Measurements from ENCODE around the gene ZNHIT3.

Gene ZNHIT3

DNA sequence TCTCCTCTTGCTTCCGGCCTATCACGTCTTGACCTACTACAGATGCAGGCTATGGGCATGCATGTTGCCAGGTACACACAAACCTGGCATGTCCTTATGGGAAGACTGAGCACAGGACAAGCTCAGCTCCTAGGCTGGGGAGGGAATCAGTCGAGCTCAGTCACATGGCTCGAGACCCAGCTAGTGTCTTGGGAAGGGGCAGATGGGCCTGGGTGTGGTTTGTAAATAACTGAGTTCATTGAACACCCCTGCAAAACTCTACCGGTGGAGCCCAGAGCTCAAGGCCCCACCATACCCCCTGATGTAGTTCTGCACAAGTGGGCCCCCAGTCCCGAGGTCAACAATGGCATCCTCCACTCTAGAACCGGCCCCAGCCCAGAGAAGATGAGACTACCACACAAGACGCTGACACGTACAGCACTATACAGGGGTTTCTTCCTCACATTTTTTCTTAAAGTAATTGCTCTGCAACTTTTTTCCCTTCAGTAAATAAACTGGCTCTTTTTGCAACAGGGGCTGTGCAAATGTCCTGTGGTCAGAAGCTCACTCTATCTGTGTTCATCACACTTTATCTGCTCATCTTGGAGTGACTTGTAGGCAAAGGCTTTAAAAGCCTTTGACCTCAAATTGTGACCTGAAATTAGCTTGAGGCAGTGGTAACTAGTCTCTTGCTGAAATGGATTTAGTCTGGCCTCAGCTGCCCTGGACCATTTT, 22.9 kb downstream of the ZNHIT3 start:
- DNase-seq (ENCODE audit: low read depth in 1 of 2, low spot score in 1 of 2), result no peak

GRCh38 chr17:36510636-36511035, 24.2 kb downstream of the ZNHIT3 start:
- no peak for DNase-seq (ENCODE audit: low read depth in 1 of 2, low spot score in 1 of 2)

DNA sequence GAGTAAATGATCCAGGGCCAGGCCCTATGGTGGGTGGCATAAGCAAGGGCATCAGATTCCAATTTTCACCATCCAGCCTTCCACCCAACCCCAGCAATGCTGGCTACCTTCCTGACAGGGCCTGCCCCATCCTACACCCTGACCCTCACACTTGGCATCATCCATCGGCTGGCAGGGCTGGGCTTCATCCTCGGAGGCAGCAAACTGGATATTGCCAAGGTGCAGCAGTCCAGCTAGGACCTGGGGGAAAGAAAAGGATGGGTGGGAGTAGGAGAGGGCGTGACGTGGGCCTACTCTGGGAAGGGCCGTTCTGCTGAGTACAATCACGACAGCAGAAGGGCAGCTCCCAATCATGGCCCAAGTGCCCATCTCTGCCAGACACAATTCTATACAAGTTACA, 24.7 kb downstream of the ZNHIT3 start:
- no peak for DNase-seq (ENCODE audit: low read depth in 1 of 2, low spot score in 1 of 2)

GRCh38 chr17:36512641-36513040, 26.2 kb downstream of the ZNHIT3 start:
- DNase-seq (ENCODE audit: low read depth in 1 of 2, low spot score in 1 of 2), result no peak

DNA sequence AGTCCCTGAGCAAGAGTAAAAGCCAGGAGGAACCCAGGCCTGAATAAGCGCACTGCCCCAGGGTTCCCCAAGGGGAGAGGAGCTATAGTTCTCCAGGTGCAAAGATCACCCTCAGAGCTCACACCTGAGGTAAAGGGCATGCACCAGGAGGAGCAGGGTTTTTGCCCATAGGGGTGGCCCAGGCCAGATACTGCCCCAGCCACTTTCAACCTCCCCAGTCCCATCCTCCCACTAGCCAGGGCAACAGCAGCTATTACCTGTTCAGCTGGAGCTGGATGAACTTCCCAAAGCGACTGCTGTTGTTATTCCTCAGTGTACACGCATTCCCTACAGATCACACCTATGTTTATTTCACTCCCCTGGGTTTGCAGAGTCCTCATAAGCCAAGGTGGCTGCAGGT, 28.4 kb downstream of the ZNHIT3 start:
- DNase-seq (ENCODE audit: low read depth in 1 of 2, low spot score in 1 of 2), result no peak

DNA sequence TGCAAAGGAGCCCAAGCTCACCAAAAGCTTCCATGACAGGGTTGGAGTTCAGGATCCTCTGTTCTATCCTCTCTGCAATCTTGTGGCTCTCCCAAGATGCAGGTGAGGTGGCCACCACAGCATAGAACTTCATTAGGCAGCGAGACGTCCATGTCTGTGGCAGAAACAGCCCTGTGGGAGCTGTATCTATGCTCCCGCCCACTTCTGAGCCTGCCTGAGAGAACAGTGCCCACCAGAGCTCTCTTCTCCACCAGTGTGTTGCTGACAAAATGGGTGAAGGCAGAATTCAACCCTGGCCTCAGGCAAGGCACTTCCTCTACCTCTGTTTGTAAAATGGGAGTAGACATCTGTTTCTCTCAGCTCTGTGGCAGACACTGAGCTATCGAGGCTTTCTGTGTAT, 29.4 kb downstream of the ZNHIT3 start:
- no peak for DNase-seq (ENCODE audit: low read depth in 1 of 2, low spot score in 1 of 2)

- no peak for DNase-seq (ENCODE audit: low read depth in 1 of 2, low spot score in 1 of 2)
Measured at GRCh38 chr17:36523113-36523512, 36.6 kb downstream of the ZNHIT3 start.

- DNase-seq (ENCODE audit: low read depth in 1 of 2, low spot score in 1 of 2), result no peak
Measured at GRCh38 chr17:36524428-36524876, 38.0 kb downstream of the ZNHIT3 start.

DNA sequence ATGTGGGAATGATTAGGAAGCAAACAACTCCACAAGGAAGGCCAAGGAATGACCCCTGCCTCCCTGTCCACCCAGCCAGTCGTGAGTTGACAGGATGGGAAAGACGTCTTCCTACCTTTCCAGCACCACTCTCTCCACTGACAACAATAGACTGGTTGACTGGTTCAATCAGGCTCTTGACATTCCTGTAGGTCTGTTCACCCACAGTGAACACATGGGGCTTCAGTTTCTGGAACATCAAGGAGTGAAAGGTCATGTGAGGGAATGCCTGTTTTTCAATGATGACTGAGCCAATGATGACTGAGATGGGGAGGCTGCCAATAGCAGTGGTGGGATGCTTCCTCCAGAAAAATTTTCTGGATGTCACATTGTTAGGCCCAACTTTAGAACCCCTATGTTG, 38.6 kb downstream of the ZNHIT3 start:
- no peak for DNase-seq (ENCODE audit: low read depth in 1 of 2, low spot score in 1 of 2)

GRCh38 chr17:36525888-36526287, 39.4 kb downstream of the ZNHIT3 start:
- DNase-seq (ENCODE audit: low read depth in 1 of 2, low spot score in 1 of 2), result no peak

- DNase-seq (ENCODE audit: low read depth in 1 of 2, low spot score in 1 of 2), result no peak
Measured at GRCh38 chr17:36527621-36528250, 41.3 kb downstream of the ZNHIT3 start.

GRCh38 chr17:36529121-36529520, 42.6 kb downstream of the ZNHIT3 start:
- no peak for DNase-seq (ENCODE audit: low read depth in 1 of 2, low spot score in 1 of 2)

GRCh38 chr17:36532435-36532975, 46.0 kb downstream of the ZNHIT3 start:
- DNase-seq (ENCODE audit: low read depth in 1 of 2, low spot score in 1 of 2), result no peak

GRCh38 chr17:36533935-36534839, 47.7 kb downstream of the ZNHIT3 start:
- peak; percentile 25 to 30 for DNase-seq (ENCODE audit: low read depth in 1 of 2, low spot score in 1 of 2)

GRCh38 chr17:36534840-36535668, 48.6 kb downstream of the ZNHIT3 start, which contains the start of the genes MYO19 and PIGW:
Gene MYO19 (minus strand): TSS chr17:36534868. CDS start chr17:36532538, 2,330 bp downstream.
Gene PIGW (plus strand): TSS chr17:36534987. CDS start chr17:36537102, 2,115 bp downstream.
- DNase-seq (ENCODE audit: low read depth in 1 of 2, low spot score in 1 of 2), result peak; percentile 69 to 83

DNA sequence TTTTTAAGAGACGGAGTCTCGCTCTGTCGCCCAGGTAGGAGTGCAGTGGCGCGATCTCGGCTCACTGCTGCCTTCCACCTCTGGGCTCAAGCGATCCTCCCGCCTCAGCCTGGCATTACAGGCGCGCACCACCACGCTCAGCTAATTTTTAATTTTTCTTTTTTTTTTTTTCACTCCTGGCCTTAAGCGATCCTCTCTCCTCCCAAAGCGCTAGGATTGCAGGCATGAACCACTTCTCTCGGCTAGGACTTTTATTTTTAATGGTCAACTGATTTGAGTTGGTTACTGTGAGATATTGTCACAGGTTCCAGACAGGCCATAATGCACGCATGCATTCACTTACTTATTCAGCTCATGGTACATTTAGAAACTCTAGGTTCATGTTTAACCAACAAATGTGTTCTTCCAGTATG, 49.2 kb downstream of the ZNHIT3 start:
- DNase-seq (ENCODE audit: low read depth in 1 of 2, low spot score in 1 of 2), result no peak

- no peak for DNase-seq (ENCODE audit: low read depth in 1 of 2, low spot score in 1 of 2)
Measured at GRCh38 chr17:36540696-36541095, 54.2 kb downstream of the ZNHIT3 start.

DNA sequence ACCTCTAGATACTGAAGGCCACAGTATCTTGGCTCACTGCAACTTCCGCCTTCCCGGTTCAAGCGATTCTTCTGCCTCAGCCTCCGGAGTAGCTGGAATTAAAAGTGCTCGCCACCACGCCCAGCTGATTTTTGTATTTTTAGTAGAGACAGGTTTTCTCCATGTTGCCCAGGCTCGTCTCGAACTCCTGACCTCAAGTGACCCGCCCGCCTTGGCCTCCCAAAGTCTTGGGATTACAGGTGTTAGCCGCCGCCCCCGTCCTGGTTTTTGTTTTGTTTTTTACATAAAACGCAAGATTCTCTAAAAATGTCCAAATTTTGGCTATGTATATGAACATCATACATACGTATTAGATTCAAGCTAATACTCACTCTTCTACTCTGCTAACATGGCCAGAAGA, 56.3 kb downstream of the ZNHIT3 start:
- DNase-seq (ENCODE audit: low read depth in 1 of 2, low spot score in 1 of 2), result no peak

GRCh38 chr17:36544044-36544306, 57.5 kb downstream of the ZNHIT3 start:
- DNase-seq (ENCODE audit: low read depth in 1 of 2, low spot score in 1 of 2), result no peak

GRCh38 chr17:36544307-36545076, 58.0 kb downstream of the ZNHIT3 start, which contains the start of gene GGNBP2:
Gene GGNBP2 (plus strand): TSS chr17:36544919. CDS start chr17:36545725, 806 bp downstream.
- peak; percentile 84 to 86 for DNase-seq (ENCODE audit: low read depth in 1 of 2, low spot score in 1 of 2)

Data from stimulated activated CD4-positive, alpha-beta T cell treated with anti-CD3 and anti-CD28 coated beads, Interleukin-15, amount 100 ng/mL, for 1 hour (primary cell).